Measurements from ENCODE around the gene FYN. TPM values are rescaled to one million over a fixed set of nuclear protein-coding genes. Genes with fewer than 3 reads are reported as not detected.
A peak's percentile ranks its signal among the peaks of the same experiment; 100 is the strongest.

Gene FYN
- total and polyA plus RNA-seq, 2 of the 13 experiments (the other 11 are each of a cell fraction or from before 2014, with no cell fraction given) = 15.5 to 24.6 TPM

- no peak for TF ChIP-seq SRSF9 (IDR thresholded peaks at IDR 0.05; ENCODE audit: borderline replicate concordance, insufficient read depth, low read depth, low read length, poor library complexity, severe bottlenecking)
- peak; percentile 21; the same call in 1 of the 2 replicates for TF ChIP-seq ZNF263 (CRISPR knock-in tag; IDR thresholded peaks at IDR 0.05)
- TF ChIP-seq, protein P1, sequence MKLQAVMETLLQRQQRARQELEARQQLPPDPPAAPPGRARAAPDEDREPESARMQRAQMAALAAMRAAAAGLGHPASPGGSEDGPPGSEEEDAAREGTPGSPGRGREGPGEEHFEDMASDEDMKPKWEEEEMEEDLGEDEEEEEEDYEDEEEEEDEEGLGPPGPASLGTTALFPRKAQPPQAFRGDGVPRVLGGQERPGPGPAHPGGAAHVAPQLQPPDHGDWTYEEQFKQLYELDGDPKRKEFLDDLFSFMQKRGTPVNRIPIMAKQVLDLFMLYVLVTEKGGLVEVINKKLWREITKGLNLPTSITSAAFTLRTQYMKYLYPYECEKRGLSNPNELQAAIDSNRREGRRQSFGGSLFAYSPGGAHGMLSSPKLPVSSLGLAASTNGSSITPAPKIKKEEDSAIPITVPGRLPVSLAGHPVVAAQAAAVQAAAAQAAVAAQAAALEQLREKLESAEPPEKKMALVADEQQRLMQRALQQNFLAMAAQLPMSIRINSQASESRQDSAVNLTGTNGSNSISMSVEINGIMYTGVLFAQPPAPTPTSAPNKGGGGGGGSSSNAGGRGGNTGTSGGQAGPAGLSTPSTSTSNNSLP (IDR thresholded peaks at IDR 0.05; ENCODE audit: low read depth, low read length) = peak; percentile 11; the same call in 1 of the 2 replicates
- TF ChIP-seq KLF9 (CRISPR knock-in tag; IDR thresholded peaks at IDR 0.05; ENCODE audit: low read depth) = no peak; the same call in 1 of the 2 replicates
- no peak for TF ChIP-seq RFX3 (CRISPR knock-in tag; IDR thresholded peaks at IDR 0.05)
- TF ChIP-seq ZNF792 (CRISPR knock-in tag; IDR thresholded peaks at IDR 0.05) = peak; percentile 73; the same call in 1 of the 2 replicates
- TF ChIP-seq RFX1 (IDR thresholded peaks at IDR 0.05) = no peak
- TF ChIP-seq ZNF747 (CRISPR knock-in tag; IDR thresholded peaks at IDR 0.05; ENCODE audit: borderline replicate concordance) = no peak
- 0 out of 2 replicates have a peak, but pooled peaks have one; percentile 72 for TF ChIP-seq ZIK1 (CRISPR knock-in tag; IDR thresholded peaks at IDR 0.05; ENCODE audit: borderline replicate concordance, low read depth)
- 0 out of 2 replicates have a peak, but pooled peaks have one; percentile 35 for TF ChIP-seq GLI4 (CRISPR knock-in tag; IDR thresholded peaks at IDR 0.05; ENCODE audit: borderline replicate concordance)
- peak; percentile 50 for TF ChIP-seq GABPB1 (CRISPR knock-in tag; IDR thresholded peaks at IDR 0.05)
- 0 out of 2 replicates have a peak, but pooled peaks have one; percentile 41 for TF ChIP-seq ZNF431 (CRISPR knock-in tag; IDR thresholded peaks at IDR 0.05; ENCODE audit: borderline replicate concordance, low read depth)
- TF ChIP-seq, protein P2, sequence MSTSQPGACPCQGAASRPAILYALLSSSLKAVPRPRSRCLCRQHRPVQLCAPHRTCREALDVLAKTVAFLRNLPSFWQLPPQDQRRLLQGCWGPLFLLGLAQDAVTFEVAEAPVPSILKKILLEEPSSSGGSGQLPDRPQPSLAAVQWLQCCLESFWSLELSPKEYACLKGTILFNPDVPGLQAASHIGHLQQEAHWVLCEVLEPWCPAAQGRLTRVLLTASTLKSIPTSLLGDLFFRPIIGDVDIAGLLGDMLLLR (CRISPR knock-in tag; IDR thresholded peaks at IDR 0.05) = no peak
- TF ChIP-seq THYN1 (CRISPR knock-in tag; IDR thresholded peaks at IDR 0.05; ENCODE audit: borderline replicate concordance, low read depth) = no peak
- TF ChIP-seq ZNF687 (CRISPR knock-in tag; IDR thresholded peaks at IDR 0.05) = peak; percentile 85
- TF ChIP-seq ZNF850 (CRISPR knock-in tag; conservative IDR thresholded peaks at IDR 0.05) = no peak
- peak; percentile 31; the same call in 1 of the 2 replicates for TF ChIP-seq NFKBIZ (CRISPR knock-in tag; IDR thresholded peaks at IDR 0.05)
- TF ChIP-seq RXRA (CRISPR knock-in tag; IDR thresholded peaks at IDR 0.05) = peak; percentile 92
- TF ChIP-seq ZNF772 (CRISPR knock-in tag; IDR thresholded peaks at IDR 0.05) = peak; percentile 64; the same call in 1 of the 2 replicates
- TF ChIP-seq, protein P3, sequence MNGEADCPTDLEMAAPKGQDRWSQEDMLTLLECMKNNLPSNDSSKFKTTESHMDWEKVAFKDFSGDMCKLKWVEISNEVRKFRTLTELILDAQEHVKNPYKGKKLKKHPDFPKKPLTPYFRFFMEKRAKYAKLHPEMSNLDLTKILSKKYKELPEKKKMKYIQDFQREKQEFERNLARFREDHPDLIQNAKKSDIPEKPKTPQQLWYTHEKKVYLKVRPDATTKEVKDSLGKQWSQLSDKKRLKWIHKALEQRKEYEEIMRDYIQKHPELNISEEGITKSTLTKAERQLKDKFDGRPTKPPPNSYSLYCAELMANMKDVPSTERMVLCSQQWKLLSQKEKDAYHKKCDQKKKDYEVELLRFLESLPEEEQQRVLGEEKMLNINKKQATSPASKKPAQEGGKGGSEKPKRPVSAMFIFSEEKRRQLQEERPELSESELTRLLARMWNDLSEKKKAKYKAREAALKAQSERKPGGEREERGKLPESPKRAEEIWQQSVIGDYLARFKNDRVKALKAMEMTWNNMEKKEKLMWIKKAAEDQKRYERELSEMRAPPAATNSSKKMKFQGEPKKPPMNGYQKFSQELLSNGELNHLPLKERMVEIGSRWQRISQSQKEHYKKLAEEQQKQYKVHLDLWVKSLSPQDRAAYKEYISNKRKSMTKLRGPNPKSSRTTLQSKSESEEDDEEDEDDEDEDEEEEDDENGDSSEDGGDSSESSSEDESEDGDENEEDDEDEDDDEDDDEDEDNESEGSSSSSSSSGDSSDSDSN (CRISPR knock-in tag; IDR thresholded peaks at IDR 0.05) = peak; percentile 74
- TF ChIP-seq ZNF143 (CRISPR knock-in tag; IDR thresholded peaks at IDR 0.05) = no peak
These were observed 262.6 kb downstream of the FYN start (continued) for GRCh38 chr6:111610548-111611172.

Measured in HepG2 (cell line).